HG03108 (cell line): ENCODE measurements around the gene SPSB1.

ENCODE experiments used
- ATAC-seq: cut with Tn5 transposase; IDR thresholded peaks from one replicate; pipeline ENCODE4 v1.9.1; 2021; ENCODE audit warnings: moderate library complexity; ENCODE audit not compliant: unreplicated experiment

The SPSB1 gene

GRCh38 chr1:9292361-9293240 lies at the start of gene SPSB1:
Gene SPSB1, plus strand, starts transcription at chr1:9292894. Its CDS starts 62,998 bp downstream, at chr1:9355892.
- peak; percentile 41 for ATAC-seq

DNA sequence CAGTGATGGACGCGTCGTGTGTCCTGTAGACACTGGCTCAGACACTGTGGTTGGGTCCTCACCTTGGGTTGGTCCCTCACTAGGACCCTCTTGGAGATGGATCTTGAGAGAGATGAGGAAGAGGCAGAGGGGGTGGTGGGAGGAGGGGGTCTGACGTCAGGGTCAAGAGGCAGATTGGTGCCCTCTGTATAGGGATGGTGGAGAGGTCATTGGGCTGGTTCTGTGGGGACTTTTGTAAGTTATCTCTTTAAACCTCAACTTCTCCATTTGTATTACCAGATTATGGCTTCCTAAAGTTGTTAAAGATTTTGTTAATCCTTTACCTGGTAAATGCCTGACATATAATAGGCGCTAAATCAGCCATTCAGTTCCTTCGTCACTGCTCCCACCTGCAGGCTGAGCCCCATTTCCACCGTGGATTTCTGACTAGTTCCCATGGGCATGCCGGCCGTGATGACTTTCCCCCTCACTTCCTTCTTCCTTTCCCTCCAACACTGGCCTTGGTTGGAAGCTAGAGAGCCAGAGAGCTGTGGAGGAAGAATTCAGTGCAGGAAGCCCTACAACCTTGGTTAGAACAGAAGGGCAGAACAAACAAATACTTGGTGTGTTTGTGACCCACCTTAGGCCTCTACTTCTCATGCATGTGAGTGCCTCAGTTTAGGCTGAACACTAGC lies 49.5 kb upstream of the SPSB1 start:
- ATAC-seq, result no peak

DNA sequence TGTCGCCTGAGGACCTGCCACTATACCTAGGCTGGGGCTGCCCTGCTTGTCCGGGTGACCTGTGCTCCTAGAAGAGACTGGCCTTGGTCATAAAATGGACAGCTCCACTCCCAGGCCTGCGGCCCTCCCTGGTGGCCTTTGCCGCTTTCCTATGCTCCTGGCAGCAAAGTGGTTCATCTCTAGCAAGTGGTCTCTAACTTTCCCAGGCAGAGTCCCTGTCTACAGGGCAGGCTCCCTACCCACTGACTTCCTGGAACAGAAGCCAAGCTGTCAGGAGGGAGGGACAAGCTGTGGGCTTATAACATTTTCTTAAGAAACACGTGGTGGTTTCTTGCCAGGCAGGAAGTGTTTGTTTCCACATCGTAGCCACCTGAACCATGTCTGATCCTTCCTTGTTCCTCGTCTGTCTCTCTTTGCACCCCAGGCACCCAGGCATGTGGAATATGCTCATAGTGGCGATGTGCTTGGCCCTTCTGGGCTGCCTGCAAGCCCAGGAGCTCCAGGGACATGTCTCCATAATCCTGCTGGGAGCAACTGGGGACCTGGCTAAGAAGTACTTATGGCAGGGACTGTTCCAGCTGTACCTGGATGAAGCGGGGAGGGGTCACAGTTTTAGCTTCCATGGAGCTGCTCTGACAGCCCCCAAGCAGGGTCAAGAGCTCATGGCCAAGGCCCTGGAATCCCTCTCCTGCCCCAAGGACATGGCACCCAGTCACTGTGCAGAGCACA lies 48.0 kb upstream of the SPSB1 start:
- ATAC-seq, result no peak

DNA sequence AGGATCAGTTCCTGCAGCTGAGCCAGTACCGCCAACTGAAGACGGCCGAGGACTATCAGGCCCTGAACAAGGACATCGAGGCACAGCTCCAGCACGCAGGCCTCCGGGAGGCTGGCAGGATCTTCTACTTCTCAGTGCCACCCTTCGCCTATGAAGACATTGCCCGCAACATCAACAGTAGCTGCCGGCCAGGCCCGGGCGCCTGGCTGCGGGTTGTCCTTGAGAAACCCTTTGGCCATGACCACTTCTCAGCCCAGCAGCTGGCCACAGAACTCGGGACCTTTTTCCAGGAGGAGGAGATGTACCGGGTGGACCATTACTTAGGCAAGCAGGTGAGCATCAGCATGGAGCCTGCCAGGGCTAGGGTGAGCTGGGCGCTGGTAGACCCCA lies 47.5 kb upstream of the SPSB1 start:
- no peak for ATAC-seq

- no peak for ATAC-seq
Observed at GRCh38 chr1:9245661-9246060, 47.0 kb upstream of the SPSB1 start.

- ATAC-seq, result no peak
Observed at GRCh38 chr1:9246215-9246614, 46.5 kb upstream of the SPSB1 start.

DNA sequence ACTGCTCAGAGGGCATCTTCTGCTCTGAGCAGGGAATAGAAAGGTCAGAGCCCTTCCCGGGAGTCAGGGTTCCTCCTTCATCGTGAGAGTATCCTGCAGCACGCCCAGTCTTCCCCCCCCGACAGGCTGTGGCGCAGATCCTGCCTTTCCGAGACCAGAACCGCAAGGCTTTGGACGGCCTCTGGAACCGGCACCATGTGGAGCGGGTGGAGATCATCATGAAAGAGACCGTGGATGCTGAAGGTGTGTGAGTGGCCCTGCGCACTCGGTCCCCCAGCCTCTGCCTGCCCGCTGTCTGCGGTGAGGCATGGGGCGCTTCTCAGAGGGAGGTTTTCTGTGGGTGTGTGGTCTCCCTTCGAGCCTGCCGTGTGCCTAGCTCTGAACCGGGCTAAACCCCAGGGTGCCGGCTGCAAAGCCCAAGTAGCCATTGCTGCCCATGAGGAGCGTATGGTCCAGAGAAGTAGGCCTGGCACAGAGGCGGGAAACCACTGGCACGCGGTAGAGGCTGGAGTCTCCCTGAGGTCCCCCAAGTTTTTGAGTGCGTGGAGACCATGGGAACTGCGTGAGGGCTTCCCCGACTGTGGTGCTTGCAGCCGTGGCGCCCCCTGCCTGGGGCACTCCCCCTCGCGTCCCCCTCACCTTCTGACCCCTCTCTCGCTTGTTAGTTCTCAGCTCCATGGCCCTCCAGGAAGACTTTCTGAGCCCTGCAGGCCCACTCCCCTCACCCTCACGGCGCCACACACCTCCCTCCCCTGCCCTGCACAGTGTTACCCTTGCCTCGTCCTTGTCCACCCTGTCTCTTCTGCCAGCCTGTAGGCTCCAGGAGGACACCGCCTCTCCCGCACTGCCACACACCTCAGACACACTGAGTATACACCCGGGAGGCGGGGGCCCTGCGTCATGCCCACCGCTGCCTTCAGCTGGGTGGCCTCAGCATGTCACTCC lies 45.6 kb upstream of the SPSB1 start:
- ATAC-seq, result no peak

- ATAC-seq, result no peak
Observed at GRCh38 chr1:9247894-9248293, 44.8 kb upstream of the SPSB1 start.

DNA sequence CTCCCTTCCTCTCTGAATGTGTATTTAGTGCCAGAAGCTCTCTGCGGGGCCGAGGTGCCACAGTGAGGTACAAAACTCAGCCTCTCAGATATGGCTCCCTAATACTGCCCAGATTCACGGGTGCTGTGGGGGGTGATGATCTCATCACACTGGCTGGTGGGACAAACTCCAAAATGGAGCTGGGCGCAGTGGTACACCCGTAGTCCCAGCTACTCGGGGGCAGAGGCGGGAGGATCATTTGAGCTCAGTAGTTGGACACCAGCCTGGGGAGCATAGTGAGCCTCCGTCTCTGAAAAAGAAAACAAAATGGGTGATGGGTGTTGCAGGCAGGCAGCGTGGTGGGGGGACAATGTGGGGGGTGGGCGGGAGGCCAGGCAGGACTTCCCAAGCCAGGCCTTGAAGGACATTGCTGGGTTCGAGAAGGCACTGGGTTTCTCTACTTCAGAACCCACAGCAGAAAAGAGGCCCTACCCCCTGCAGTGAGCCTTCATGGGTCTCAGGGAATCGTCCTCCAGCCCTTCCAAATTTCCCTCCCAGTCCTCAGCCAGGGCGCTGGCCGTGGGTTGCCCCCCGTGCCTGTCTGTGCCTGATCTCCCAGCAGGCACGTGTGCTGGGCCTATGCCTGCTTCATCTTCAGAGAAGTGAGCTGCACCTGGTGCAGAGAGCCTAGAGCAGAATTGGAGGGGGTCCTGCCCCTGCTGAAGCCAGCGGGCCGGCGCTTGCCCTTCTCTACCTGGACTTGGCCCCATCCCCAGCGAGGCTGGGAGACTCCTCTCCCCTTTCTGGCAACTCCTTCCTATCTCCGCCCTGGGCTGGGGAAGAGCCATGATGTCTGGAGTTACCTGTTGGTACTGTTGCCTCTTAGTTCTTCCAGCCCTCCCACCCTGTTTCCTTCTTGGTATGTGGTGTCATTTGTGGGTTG lies 44.1 kb upstream of the SPSB1 start:
- ATAC-seq, result no peak

GRCh38 chr1:9249263-9249533 lies 43.5 kb upstream of the SPSB1 start:
- ATAC-seq, result no peak

- no peak for ATAC-seq
Observed at GRCh38 chr1:9249534-9250410, 42.9 kb upstream of the SPSB1 start.

DNA sequence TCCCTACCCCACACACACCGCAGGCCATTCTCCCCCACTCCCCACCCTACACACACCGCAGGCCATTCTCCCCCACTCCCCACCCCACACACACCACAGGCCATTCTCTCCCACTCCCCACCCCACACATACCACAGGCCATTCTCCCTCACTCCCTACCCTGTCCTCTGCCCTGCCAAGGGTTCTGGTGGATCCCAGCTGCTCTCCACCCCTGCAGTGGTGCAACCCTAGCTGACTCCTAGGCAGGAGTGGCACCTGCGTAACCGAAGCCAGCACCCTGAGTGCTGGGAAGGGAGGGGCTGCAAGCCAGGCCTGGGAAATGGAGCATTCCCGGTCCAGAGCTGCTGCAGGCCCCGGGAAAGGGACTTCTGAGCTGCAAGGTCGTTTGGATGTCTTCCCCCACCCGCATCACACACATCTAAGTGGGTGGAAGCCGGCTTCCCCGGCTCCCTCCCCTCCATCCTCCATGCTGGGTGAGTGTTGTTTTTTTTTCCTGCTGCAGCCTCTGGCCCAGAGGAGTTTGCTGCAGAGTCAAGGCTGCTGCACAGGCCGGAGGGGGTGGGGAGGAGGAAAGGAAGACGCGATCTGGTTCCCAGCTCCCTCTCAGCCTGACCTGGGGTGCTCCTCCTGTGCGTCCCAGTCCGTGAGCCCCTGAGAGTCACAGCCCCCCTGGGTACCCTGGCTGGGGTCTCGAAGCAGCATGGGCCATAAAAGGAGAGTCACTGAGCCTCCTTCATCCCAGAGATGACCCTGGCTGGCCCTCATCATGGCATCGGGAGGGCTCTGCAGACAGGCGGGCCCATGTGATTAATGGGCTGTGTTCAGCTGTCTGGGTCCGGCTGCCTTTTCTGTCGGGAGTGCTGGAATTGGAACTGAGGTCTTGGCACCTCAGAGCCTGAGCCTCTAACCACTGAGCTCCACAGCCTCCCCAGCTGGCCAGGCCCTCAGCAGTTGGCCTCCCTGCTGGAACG lies 42.0 kb upstream of the SPSB1 start:
- no peak for ATAC-seq

DNA sequence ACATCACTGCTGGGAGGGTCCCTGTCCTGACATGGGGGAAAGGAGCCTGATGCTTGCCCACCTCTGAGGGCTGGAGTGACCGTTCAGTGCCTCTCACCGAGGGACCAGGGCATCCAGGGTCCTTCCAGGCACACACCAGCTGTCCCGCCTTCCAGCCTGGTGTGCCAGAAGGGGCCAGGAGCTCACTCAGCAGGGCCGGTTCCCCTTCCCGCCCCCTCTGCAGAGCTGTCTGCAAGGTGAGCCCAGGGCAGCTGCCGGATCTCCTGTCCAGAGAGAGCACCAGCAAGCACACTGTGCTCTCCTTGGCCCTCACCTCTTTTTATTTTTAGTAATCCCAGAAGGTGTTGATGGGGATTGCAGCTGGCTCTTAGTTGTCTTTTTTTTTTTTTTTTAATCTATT lies 41.2 kb upstream of the SPSB1 start:
- no peak for ATAC-seq

- no peak for ATAC-seq
Observed at GRCh38 chr1:9253004-9253403, 39.7 kb upstream of the SPSB1 start.

GRCh38 chr1:9253453-9254105 lies 39.1 kb upstream of the SPSB1 start:
- no peak for ATAC-seq

GRCh38 chr1:9256332-9256731 lies 36.4 kb upstream of the SPSB1 start:
- ATAC-seq, result no peak

- no peak for ATAC-seq
Observed at GRCh38 chr1:9257851-9258250, 34.8 kb upstream of the SPSB1 start.
